K562 (cell line): Measurements from ENCODE around the gene KPNA1. TPM values are rescaled to one million over a fixed set of nuclear protein-coding genes. Genes with fewer than 3 reads are reported as not detected.

Experiments used
- ATF6 ChIP-seq: sonication (generic); formaldehyde crosslinking; IDR thresholded peaks from 2 replicates; pipeline ENCODE4 v1.4.0; 2020; ENCODE audit warnings: mild to moderate bottlenecking, missing genetic modification reagents
- CREB3 ChIP-seq: fragments of 450-650 bp; conservative IDR thresholded peaks from 2 replicates; pipeline ENCODE4 v1.6.1; 2016; ENCODE audit warnings: missing genetic modification characterization, low read depth, mild to moderate bottlenecking, missing compliant biosample characterization, moderate library complexity
- ELK3 ChIP-seq: fragments of 450-650 bp; formaldehyde crosslinking; IDR thresholded peaks from 2 replicates; pipeline ENCODE4 v1.4.0; 2020; ENCODE audit warnings: mild to moderate bottlenecking
- ETV1 ChIP-seq: fragments of 450-650 bp; conservative IDR thresholded peaks from 2 replicates; pipeline ENCODE4 v1.6.1; 2016; ENCODE audit warnings: missing genetic modification characterization, control low read depth, low read depth, missing compliant biosample characterization
- FOXP4 ChIP-seq: sonication (generic); formaldehyde crosslinking; IDR thresholded peaks from 2 replicates; pipeline ENCODE4 v1.8.0; 2022; ENCODE audit warnings: mild to moderate bottlenecking, missing genetic modification reagents, borderline replicate concordance
- GABPA ChIP-seq: fragments of 200-800 bp; sonication (Bioruptor generic); conservative IDR thresholded peaks from 2 replicates; pipeline ENCODE4 v1.6.1; 2016; ENCODE audit warnings: low read depth, missing genetic modification characterization, missing compliant biosample characterization
- GATA2 ChIP-seq: sonication (generic); formaldehyde crosslinking; IDR thresholded peaks from 2 replicates; pipeline ENCODE4 v1.4.0; 2020; ENCODE audit warnings: mild to moderate bottlenecking, missing genetic modification reagents
- MLX ChIP-seq, 2 experiments: fragments of 450-650 bp in 1 of 2; sonication (generic) in 1 of 2; formaldehyde crosslinking; conservative IDR thresholded peaks; 2 replicates each; pipeline versions ENCODE4 v1.4.0 to v1.8.1; 2020 to 2022; ENCODE audit warnings: mild to moderate bottlenecking in 1 of 2, missing genetic modification reagents in 1 of 2
- NCOA4 ChIP-seq: fragments of 450-650 bp; IDR thresholded peaks from 2 replicates; pipeline ENCODE4 v1.6.1; 2018; ENCODE audit warnings: mild to moderate bottlenecking; ENCODE audit not compliant: partially characterized antibody
- POLR3G ChIP-seq: IDR thresholded peaks from 2 replicates; pipeline ENCODE4 v1.6.1; 2011; ENCODE audit not compliant: insufficient read length, insufficient replicate concordance; ENCODE audit errors: extremely low read depth
- PREB ChIP-seq: sonication (generic); formaldehyde crosslinking; IDR thresholded peaks from 2 replicates; pipeline ENCODE4 v1.8.1; 2023; ENCODE audit warnings: mild to moderate bottlenecking, missing genetic modification reagents
- SRF ChIP-seq, 2 experiments: fragments of 250-450, 450-650 bp in 1 of 2; sonication (Bioruptor Pico) in 1 of 2; sonication (generic) in 1 of 2; formaldehyde crosslinking; IDR thresholded peaks; 2 replicates each; pipeline versions ENCODE4 v1.5.0 to v1.5.1; 2020 to 2022; ENCODE audit warnings: mild to moderate bottlenecking in 1 of 2, missing genetic modification reagents in 1 of 2
- TCFL5 ChIP-seq: fragments of 250-450 bp; sonication (Bioruptor Pico); conservative IDR thresholded peaks from 2 replicates; pipeline ENCODE4 v1.6.1; 2021; ENCODE audit warnings: mild to moderate bottlenecking, moderate library complexity, matching md5 sums
- ZNF668 ChIP-seq: fragments of 250-450 bp; sonication (Bioruptor Pico); IDR thresholded peaks from 2 replicates; pipeline ENCODE4 v1.8.0; 2022; ENCODE audit warnings: mild to moderate bottlenecking, inconsistent platforms
- ZNF766 ChIP-seq: fragments of 200-800 bp; sonication (Bioruptor generic); conservative IDR thresholded peaks from 2 replicates; pipeline ENCODE4 v1.6.1; 2016; ENCODE audit warnings: missing genetic modification characterization, missing compliant biosample characterization
- polyA plus RNA-seq, 8 experiments: library from polyadenylated mRNA; depleted of rRNA in 4 of 8; stranded (reverse) in 5 of 8; unstranded in 3 of 8; fragments of >200 nt; fragmentation: Nextera tagmentation in 2 of 8; fragmentation: Illumina TruSeq in 1 of 8; extraction: Ambion mirVana in 2 of 8; extraction: Trizol in 1 of 8; gene quantifications; 2 replicates each; pipeline versions ENCODE4 v1.2.1 to v1.2.3, GENCODE V29; 2011 to 2014; ENCODE audit warnings: inconsistent platforms in 1 of 8, missing spikeins in 1 of 8
- total RNA-seq, 7 experiments: library from RNA; depleted of rRNA in 6 of 7; stranded (reverse); fragments of >200 nt in 6 of 7; fragmentation: Illumina TruSeq in 2 of 7; extraction: Trizol in 2 of 7; gene quantifications; 2 replicates each; pipeline versions ENCODE4 v1.2.1 to v1.2.3, GENCODE V29; 2011 to 2021; ENCODE audit warnings: low replicate concordance in 1 of 7

The KPNA1 gene
- total and polyA plus RNA-seq, 9 of the 15 experiments (the other 6 are each of a cell fraction or from before 2014, with no cell fraction given): 9.3 to 53.8 (median 33.5) TPM

- peak; percentile 66 for TF ChIP-seq ETV1
- TF ChIP-seq ELK3 (CRISPR knock-in tag): no peak
- TF ChIP-seq GATA2: no peak
- TF ChIP-seq MLX (CRISPR knock-in tag; conservative IDR thresholded peaks at IDR 0.05): no peak
- no peak for TF ChIP-seq TCFL5 (CRISPR knock-in tag)
- TF ChIP-seq ZNF766 (CRISPR knock-in tag): no peak
- TF ChIP-seq FOXP4: 0 out of 2 replicates have a peak, but pooled peaks have one; percentile 37
- no peak for TF ChIP-seq NCOA4
- TF ChIP-seq POLR3G: no peak
- TF ChIP-seq ZNF668 (CRISPR knock-in tag): no peak
- peak in 1 of 2 experiments; percentile 28; a peak in 2 of 4 replicates for TF ChIP-seq SRF (CRISPR knock-in tag; IDR thresholded peaks at IDR 0.05)
- TF ChIP-seq GABPA (tag): peak; percentile 92
- no peak for TF ChIP-seq PREB (CRISPR knock-in tag)
- TF ChIP-seq CREB3 (tag): no peak
- no peak for TF ChIP-seq ATF6 (CRISPR knock-in tag)
These were observed 98.7 kb downstream of the KPNA1 start, which contains the start of gene WDR5B (continued) for GRCh38 chr3:122415762-122416654.
